HG02840 (cell line): Measurements from ENCODE around the gene IGSF6.
A peak's percentile ranks its signal among the peaks of the same experiment; 100 is the strongest.
"Not testable (repeated sequence)": the region's sequence is repeated elsewhere in the genome, so short reads cannot be mapped to it uniquely, and the experiment has no call there.

ENCODE experiments used
- ATAC-seq: cut with Tn5 transposase; IDR thresholded peaks from one replicate; pipeline ENCODE4 v1.9.1; 2021; ENCODE audit warnings: mild to moderate bottlenecking, moderate library complexity, moderate number of reproducible peaks; ENCODE audit not compliant: unreplicated experiment, low FRiP score

Gene IGSF6

DNA sequence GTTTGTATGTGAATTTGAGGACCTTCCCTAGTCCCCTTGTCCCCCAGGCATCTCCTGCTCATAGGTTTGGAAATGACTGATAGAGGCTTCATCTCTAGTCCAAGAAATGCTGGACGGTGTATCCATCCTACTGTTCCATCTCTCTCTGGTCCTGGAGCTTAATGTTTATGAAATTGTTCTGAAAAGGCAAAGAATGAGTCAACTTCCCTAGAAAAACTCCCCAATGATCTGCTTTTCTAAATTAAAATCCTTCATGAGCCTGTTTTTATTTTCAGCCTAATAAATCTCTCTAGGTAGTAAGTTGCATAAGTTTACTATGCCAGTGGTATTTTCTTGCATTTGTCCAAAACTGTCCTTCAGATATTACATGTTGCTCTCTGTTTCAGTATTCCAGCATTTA, 2.1 kb upstream of the IGSF6 start:
- no peak for ATAC-seq

DNA sequence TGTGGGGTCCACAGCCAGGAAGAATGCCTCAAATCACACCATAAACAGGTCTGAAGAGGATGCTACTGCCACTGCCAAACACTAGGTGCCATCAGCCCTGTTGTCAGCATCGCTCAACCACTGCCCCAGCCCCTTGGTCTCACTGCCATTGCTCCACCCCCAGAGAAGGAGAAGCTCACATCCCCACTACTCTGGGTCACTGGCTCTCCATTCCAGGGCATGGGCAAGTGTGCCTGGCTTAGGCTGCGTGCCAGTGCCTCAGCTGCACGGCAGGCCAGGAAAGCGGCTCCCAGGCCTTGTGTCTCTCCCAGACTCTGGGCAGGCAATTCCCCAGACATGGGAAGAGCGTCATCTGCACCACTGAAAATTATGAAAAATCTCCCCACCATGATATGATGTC, 1.2 kb upstream of the IGSF6 start:
- no peak for ATAC-seq

DNA sequence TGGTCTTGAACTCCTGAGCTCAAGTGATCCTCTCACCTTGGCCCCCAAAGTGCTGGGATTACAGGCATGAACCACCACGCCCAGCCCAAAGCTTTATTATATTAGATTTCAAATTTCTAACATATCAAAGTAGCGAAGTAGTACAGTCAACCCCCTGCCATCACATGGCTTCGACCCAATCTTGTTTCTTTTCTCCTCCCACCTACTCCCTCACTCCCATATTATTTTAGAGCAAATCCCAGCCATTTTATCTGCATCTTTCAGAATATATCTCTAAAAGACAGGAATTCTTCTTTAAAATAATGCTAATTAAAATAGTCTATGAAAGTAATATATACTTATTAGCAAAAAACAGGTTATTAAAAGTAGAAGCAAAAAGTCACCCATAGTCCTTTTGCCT, 893 bp downstream of the IGSF6 start:
- ATAC-seq = no peak

GRCh38 chr16:21650521-21650920, 1.9 kb downstream of the IGSF6 start:
- no peak for ATAC-seq

GRCh38 chr16:21649826-21650406, 2.5 kb downstream of the IGSF6 start:
- ATAC-seq = not testable (repeated sequence)

DNA sequence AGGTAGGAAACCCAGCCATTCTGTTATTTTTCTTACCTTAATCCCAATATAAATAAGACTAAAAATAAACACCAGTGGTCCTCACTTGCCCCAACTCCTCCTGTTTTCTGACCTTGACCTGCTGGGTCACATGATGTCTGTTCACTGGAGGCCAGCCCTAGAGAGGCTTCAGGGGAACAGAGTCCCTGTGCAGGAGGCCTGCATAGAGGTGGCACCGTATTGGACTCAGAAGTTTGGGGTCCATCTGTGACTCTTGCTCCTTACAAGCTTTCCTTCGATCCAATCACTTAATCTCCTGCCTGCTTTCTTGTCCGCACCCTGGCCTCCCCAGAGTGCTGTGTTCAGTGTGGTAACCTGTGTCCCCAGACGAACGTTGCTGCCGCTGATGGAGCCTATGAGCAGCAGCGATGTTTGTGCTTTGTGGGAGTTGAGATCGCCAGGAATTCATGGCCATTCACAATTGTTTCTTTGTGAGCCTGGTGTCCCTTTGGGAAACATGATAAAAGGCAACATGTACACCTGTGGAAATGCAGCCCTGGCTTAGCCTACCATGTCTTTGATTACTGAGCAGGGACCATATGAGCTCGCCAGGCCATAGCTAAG, 4.7 kb downstream of the IGSF6 start:
- no peak for ATAC-seq

- peak; percentile 75 for ATAC-seq
Observed at GRCh38 chr16:21646721-21647561, 5.5 kb downstream of the IGSF6 start.

DNA sequence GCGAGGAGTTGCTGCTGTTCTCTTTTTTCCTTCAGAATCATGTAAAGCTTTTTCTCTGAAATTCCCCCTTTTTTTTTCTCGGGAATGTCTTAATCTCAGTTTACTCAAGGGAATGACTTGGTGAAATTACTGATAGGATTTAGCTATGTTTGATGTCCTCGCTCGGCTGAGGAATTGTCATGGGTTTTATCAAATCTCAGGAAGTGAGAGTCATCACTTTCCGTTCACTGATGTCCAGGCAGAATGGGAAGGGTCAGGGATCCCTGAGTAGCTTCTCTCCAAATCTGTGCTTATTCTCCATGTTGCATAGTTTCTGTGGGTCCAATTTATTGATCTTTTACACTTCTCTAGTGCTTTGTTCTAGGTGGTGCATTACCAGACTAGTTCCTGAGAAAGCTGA, 6.3 kb downstream of the IGSF6 start:
- ATAC-seq = no peak

DNA sequence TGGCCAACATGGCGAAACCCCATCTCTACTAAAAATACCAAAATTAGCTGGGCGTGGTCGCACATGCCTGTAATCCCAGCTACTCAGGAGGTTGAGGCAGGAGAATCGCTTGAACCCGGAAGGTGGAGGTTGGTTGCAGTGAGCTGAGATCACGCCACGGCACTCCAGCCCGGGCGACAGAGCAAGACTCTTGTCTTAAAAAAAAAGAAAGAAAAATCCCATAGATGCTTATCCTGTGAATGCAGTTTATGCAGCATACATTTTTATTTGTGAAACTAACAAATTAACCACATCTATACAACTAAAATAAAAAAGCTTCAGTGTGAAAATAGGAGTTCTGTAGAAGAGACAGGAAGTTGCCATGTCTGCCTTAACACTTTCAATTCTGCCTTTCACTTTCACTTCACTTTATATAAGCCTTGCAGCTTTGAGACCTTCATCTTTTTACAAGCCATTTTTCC, 7.1 kb downstream of the IGSF6 start:
- no peak for ATAC-seq

- no peak for ATAC-seq
Observed at GRCh38 chr16:21644674-21645073, 7.7 kb downstream of the IGSF6 start.

GRCh38 chr16:21643785-21644184, 8.6 kb downstream of the IGSF6 start:
- ATAC-seq = no peak

DNA sequence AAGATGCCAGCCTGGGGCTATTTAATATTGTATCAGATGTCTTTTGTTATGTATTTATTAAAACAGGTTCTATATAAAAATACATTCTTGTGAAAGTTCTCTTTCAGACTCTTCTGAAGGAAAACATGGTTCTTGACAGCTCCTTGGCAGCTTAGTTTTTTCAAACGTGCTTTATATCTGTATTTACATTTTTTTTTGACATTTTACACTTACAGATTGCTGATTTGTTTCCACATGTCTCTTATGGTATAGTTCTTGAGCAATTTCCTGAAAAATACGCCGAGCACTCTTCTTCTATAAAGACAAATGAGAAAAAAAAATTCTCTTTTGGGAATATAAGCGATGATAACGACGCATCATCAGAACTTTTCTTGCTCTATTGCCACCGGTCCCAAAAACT, 9.5 kb downstream of the IGSF6 start:
- no peak for ATAC-seq

- ATAC-seq = no peak
Observed at GRCh38 chr16:21641916-21642315, 10.5 kb downstream of the IGSF6 start.

GRCh38 chr16:21639493-21639892, 12.9 kb downstream of the IGSF6 start:
- ATAC-seq = no peak

- ATAC-seq = no peak
Observed at GRCh38 chr16:21638573-21638975, 13.8 kb downstream of the IGSF6 start.

DNA sequence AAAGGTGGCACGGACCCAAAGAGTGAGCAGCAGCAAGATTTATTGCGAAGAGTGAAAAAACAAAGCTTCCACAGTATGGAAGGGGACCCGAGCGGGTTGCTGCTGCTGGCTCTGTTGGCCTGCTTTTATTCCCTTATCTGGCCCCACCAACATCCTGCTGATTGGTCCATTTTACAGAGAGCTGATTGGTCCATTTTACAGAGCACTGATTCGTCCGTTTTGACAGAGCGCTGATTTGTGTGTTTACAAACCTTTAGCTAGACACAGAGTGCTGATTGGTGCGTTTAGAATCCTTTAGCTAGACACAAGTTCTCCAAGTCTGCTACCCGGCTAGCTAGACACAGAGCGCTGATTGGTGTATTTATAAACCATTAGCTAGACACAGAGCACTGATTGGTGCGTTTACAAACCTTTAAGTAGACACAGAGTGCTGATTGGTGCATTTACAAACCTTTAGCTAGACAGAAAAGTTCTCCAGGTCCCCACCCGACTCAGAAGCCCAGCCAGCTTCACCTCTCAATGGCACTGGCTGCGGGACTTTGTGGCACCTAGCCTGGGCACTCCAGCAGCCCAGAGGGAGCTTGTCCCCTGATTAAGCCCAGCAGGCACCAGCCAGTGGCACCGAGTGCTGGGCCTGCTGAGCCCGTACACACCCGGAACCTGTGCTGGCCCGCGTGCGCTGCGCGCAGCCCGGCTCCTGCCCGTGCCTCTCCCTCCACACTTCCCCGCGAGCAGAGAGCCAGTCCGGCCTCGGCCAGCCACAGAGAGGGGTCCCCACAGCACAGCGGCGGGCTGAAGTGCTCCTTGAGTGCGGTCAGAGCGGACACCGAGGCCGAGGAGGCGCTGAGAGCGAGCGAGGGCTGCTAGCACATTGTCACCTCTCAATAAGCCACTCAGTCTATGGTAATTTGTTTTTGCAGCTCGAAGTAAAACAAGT, 15.1 kb downstream of the IGSF6 start:
- no peak for ATAC-seq

DNA sequence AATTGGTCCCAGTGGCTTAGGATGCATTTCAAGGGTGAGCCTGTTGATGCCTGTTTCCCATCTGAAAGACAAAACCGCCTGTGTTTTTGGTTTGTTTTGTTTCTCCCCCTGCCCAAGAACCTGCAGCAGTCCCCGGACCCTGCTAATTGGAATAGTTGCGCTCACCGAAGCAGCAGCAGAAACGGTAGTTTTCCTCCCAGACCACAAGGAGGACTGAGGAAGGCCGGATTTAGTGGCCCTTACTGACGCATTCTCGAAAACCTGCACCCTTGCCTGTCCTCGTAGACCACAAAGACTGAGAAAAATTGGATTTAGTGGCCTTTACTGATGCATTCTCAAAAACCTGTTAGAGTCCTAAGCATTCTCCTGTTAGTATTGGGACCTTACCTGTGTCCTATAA, 16.7 kb downstream of the IGSF6 start:
- ATAC-seq = not testable (repeated sequence)

- ATAC-seq = no peak
Observed at GRCh38 chr16:21634216-21634615, 18.2 kb downstream of the IGSF6 start.

DNA sequence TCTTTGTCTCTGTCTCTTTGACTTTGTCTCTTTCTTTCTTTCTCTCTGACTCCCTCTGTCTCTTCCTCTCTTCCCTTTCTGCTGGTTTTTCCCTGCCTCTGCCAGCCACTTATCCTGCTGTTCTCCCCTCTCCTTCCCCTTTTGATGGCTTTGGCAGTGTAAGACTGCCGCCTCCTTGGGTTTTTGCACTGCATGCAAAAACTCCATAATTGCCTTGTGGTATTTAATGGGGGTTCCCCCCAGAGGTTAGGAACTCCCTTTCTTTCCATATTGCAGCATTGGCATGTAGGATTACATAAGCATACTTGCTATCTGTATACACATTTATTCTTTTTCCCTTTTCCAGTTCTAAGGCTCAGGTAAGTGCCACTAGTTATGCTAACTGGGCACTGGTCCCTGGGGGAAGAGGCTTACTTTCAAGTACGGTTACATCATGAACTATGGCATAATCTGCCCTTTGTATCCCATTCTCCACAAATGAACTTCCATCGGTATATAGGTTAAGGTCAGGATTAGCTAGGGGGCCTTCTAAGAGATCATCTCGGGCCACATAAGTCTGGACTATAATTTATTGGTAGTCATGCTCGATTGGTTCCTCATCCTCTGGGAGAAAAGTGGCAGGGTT, 20.3 kb downstream of the IGSF6 start:
- not testable (repeated sequence) for ATAC-seq

DNA sequence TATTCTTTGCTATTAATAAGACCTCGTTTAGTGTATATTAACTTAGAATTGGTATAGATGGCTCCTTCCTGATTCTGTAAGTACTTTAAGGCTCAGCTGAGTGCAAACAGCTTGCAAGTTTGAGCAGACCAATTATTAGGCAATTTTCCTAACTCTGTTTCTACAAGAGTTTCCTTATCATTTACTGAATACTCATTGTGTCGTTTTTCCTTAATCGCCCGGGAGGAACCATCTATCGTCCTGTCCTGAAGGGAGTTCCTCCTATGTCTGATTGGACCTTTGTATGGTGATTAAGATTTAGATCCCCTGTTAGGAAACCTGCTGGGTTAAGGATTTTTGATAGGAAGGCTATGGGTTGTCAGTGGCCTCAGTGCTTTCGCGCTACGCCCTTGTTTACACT, 21.0 kb downstream of the IGSF6 start:
- ATAC-seq = not testable (repeated sequence)
